GM21515 (cell line): ENCODE data around the gene SERPINB6.
"Not testable (repeated sequence)": the region's sequence is repeated elsewhere in the genome, so short reads cannot be mapped to it uniquely, and the experiment has no call there.

Experiments used
- ATAC-seq: cut with Tn5 transposase; IDR thresholded peaks from one replicate; pipeline ENCODE4 v1.9.1; 2021; ENCODE audit not compliant: unreplicated experiment

Gene SERPINB6

GRCh38 chr6:2971420-2972218 is at the start of gene SERPINB6:
Gene SERPINB6, minus strand, starts transcription at chr6:2971567. Its CDS starts 12,235 bp downstream, at chr6:2959332.
- ATAC-seq = no peak

DNA sequence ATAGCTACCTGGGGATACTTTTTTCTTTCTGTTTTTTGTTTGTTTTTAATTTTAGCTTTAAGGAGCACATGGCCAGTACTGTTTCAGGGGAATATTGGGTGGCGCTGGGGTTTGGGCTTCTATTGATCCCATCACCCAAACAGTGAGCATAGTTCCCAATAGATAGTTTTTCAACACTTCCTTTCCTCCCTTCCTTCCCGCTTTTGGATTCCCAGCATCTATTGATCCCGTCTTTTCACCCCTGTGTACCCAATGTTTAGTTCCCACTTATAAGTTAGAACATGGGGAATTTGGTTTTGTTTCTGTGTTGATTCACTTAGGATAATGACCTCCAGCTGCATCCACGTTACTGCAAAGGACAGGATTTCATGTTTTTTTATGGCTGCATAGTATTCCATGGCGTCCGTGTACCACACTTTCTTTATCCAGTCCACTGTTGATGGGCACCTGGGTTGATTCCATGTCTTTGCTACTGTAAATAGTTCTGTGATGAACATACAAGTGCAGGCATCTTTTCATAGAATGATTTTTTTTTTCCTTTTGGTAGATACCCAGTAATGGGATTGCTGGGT is 48.5 kb upstream of the SERPINB6 start:
- ATAC-seq = no peak

DNA sequence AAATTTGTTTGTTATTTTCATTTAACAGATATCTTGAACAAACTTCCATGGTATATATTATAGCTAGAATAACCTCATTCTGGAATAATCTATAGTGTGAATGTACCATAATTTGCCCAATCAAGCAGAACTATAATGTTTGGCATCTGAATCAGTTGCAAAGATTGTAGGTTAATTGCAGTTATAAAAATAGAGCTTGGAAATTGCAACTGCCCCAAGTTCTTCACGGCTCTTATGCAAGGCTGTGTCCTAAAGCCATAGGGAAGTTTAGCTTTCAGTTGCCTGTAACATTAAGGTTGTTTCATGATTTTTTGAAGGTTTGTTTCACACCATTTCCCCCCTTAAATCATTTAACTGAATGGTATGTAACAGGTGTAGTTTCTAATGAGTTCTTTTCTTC is 47.7 kb upstream of the SERPINB6 start:
- ATAC-seq = no peak

GRCh38 chr6:3017304-3017703 is 45.9 kb upstream of the SERPINB6 start:
- no peak for ATAC-seq

- ATAC-seq = no peak
Observed at GRCh38 chr6:3016473-3017280, 45.3 kb upstream of the SERPINB6 start.

DNA sequence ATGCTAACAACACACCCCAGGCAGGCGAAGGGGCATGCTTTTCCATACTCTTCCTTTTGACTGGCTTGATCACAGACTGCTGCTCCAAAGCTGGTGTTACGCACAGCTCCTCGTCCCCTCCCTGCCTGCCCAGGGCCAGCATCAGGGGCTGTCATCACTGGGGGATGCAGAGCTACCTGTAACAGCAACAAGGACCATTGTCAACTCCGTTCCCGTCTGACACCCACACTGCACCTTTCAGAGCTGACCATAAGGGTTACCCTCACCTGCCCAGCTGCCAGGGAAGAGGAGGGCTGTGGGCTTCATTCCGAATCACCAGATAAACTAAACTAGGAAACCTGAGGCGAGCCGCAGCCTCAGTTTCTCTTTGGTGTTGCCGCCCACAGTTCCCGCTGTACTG is 43.8 kb upstream of the SERPINB6 start:
- no peak for ATAC-seq

DNA sequence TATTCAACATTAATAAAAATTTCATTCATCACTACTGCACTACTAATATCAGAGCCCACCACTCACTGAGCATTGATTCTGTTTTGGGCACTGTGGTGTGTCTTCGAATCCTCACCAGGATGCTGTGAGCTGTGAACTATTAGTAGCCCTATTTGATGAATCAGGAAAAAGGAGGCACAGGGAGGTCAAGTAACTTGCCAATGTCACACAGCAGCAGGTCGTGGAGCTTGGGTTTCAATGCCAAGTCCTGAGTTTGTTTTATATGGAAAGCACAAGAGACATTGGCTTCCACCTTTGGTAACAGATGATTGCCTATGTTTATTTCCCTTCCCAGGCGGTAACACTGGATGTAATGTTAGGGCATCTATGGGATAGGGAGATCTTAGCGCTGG is 43.3 kb upstream of the SERPINB6 start:
- no peak for ATAC-seq

GRCh38 chr6:3013901-3014674 is 42.7 kb upstream of the SERPINB6 start:
- no peak for ATAC-seq

GRCh38 chr6:3013486-3013885 is 42.1 kb upstream of the SERPINB6 start:
- ATAC-seq = no peak

- no peak for ATAC-seq
Observed at GRCh38 chr6:3011592-3011991, 40.2 kb upstream of the SERPINB6 start.

- no peak for ATAC-seq
Observed at GRCh38 chr6:3011158-3011557, 39.8 kb upstream of the SERPINB6 start.

DNA sequence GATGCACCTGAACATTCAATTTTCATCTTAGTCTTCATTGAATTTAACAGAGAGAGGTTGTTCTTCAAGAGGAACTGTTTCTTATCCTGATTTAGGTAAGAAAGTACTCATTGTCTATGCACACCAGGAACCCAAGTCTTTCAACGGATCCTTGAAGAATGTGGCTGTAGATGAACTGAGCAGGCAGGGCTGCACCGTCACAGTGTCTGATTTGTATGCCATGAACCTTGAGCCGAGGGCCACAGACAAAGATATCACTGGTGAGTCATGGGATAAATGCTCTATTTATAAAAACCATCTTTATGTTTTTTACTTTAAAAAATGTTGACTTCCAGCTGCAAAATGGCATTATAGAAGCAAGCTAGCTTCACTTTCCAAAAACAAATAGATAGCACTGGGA is 38.6 kb upstream of the SERPINB6 start:
- no peak for ATAC-seq

DNA sequence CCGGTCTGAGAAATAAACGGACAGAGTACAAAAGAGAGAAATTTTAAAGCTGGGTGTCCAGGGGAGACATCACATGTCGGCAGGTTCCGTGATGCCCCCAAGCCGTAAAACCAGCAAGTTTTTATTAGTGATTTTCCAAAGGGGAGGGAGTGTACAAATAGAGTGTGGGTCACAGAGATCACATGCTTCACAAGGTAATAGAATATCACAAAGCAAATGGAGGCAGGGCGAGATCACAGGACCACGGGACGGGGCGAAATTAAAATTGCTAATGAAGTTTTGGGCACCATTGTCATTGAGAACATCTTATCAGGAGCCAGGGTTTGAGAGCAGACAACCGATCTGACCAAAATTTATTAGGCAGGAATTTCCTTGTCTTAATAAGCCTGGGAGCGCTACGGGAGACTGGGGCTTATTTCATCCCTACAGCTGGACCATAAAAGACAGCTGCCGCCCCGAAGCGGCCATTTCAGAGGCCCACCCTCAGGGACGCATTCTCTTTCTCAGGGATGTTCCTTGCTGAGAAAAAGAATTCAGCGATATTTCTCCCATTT is 37.4 kb upstream of the SERPINB6 start:
- ATAC-seq = not testable (repeated sequence)

- no peak for ATAC-seq
Observed at GRCh38 chr6:3007571-3007970, 36.2 kb upstream of the SERPINB6 start.

DNA sequence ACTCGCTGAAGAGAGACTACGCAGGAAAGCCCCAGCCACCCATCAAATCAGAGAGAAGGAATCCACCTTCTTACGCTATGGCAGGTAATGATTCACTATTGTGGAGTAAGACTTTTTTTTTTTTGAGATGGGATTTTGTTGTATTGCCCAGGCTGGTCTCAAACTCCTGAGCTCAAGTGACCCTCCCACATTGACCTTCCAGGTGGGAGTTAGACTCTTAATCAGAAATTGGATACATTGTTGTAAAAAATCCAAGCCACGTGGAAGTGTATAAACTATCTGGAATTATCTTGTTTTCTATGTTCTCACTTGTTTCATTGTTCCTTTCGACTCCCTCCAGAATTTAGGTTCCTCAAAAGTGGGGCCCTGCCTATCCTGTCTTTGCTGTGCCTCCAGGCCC is 35.1 kb upstream of the SERPINB6 start:
- ATAC-seq = no peak

- no peak for ATAC-seq
Observed at GRCh38 chr6:3005874-3006273, 34.5 kb upstream of the SERPINB6 start.

- ATAC-seq = no peak
Observed at GRCh38 chr6:3005077-3005476, 33.7 kb upstream of the SERPINB6 start.

DNA sequence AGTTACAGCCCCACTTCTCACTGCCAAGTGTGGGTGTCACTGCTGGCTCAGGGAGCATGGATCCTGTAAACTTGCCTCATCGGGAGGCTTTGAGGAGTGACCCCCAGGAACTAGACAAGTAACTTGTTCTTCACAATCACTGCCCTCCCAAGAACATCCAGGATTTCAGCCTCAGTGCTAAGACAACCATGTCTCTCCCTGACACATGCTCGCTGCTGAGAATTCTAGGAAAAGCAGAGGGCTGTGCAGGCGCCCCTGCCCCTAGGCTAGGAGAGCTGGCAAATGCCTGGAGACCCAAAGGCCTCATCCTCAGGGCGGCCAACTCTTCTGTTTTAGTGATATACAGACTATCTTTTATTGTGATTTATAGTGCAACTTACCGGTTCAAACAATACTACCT is 31.9 kb upstream of the SERPINB6 start:
- not testable (repeated sequence) for ATAC-seq

- ATAC-seq = no peak
Observed at GRCh38 chr6:3001773-3002293, 30.5 kb upstream of the SERPINB6 start.

GRCh38 chr6:3001146-3001772 is 29.9 kb upstream of the SERPINB6 start:
- no peak for ATAC-seq
